ENCODE results near the gene TOM1L2.

DNA sequence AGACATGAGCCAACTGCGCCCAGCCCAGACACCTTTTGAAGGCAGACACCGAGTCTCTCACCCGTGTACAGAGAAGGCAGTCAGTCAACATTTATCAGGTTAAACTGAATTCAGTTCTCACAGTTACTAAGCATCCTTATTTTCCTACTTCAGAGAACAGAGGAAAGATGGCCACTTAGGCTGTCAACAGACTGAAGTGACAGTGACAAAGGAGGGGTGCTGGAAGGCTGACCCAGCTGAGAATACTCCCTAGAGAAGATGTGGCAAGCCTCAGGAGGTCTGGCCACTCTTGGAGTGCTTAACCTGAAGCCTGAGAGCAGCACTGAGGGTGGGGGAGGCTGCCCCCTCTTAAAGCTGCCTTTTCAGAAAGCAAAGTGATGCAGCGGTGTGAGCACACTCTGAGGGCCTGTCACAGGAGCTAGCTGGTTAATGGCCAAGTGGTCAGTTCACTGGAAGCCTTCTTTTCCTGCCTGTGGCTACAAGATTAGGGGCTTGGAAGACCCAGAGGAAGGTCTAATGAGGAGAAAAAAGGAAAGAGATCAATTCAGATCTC, 84.4 kb downstream of the TOM1L2 start:
- TF ChIP-seq POLR2AphosphoS5 (IDR thresholded peaks at IDR 0.05; ENCODE audit: low read depth, low read length) = no peak
- TF ChIP-seq, protein P1, sequence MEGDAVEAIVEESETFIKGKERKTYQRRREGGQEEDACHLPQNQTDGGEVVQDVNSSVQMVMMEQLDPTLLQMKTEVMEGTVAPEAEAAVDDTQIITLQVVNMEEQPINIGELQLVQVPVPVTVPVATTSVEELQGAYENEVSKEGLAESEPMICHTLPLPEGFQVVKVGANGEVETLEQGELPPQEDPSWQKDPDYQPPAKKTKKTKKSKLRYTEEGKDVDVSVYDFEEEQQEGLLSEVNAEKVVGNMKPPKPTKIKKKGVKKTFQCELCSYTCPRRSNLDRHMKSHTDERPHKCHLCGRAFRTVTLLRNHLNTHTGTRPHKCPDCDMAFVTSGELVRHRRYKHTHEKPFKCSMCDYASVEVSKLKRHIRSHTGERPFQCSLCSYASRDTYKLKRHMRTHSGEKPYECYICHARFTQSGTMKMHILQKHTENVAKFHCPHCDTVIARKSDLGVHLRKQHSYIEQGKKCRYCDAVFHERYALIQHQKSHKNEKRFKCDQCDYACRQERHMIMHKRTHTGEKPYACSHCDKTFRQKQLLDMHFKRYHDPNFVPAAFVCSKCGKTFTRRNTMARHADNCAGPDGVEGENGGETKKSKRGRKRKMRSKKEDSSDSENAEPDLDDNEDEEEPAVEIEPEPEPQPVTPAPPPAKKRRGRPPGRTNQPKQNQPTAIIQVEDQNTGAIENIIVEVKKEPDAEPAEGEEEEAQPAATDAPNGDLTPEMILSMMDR (IDR thresholded peaks at IDR 0.05) = no peak
- TF ChIP-seq, protein P2, sequence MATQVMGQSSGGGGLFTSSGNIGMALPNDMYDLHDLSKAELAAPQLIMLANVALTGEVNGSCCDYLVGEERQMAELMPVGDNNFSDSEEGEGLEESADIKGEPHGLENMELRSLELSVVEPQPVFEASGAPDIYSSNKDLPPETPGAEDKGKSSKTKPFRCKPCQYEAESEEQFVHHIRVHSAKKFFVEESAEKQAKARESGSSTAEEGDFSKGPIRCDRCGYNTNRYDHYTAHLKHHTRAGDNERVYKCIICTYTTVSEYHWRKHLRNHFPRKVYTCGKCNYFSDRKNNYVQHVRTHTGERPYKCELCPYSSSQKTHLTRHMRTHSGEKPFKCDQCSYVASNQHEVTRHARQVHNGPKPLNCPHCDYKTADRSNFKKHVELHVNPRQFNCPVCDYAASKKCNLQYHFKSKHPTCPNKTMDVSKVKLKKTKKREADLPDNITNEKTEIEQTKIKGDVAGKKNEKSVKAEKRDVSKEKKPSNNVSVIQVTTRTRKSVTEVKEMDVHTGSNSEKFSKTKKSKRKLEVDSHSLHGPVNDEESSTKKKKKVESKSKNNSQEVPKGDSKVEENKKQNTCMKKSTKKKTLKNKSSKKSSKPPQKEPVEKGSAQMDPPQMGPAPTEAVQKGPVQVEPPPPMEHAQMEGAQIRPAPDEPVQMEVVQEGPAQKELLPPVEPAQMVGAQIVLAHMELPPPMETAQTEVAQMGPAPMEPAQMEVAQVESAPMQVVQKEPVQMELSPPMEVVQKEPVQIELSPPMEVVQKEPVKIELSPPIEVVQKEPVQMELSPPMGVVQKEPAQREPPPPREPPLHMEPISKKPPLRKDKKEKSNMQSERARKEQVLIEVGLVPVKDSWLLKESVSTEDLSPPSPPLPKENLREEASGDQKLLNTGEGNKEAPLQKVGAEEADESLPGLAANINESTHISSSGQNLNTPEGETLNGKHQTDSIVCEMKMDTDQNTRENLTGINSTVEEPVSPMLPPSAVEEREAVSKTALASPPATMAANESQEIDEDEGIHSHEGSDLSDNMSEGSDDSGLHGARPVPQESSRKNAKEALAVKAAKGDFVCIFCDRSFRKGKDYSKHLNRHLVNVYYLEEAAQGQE (IDR thresholded peaks at IDR 0.05; ENCODE audit: insufficient read depth in 1 of 2, low read depth in 2 of 2, low read length in 1 of 2) = no peak
- no peak for TF ChIP-seq SIN3A (IDR thresholded peaks at IDR 0.05; ENCODE audit: borderline replicate concordance, insufficient read depth, low read depth, low read length)

All from Panc1 (cell line).